ENCODE measurements around the gene ZFHX3.

DNA sequence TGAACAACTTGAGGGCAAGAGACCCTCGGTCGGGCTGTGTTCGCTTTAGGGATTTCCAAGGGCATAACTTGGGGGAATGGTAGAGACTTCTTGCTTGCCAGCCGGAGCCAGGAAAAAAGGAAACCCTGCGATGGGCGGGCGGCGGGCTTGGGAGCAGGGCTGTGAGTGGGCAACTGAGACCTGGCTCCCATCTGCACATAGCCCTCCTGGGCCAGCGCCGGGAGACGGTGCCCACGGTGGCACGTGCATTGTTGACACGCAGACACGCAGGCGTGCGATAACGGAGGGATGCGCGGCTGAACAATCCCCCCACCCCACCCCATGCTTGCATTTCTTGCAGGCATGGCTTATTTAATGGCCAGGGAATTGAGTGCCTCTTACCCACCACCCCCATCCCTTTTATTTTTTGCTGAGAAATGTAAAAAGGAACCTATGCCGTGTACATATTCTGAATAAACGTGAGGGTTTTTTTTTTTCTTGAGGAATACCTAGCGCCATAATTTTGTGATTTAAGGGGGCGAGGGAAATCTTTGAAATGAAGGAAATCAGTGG lies 17.1 kb upstream of the ZFHX3 start:
- TF ChIP-seq, protein P1, sequence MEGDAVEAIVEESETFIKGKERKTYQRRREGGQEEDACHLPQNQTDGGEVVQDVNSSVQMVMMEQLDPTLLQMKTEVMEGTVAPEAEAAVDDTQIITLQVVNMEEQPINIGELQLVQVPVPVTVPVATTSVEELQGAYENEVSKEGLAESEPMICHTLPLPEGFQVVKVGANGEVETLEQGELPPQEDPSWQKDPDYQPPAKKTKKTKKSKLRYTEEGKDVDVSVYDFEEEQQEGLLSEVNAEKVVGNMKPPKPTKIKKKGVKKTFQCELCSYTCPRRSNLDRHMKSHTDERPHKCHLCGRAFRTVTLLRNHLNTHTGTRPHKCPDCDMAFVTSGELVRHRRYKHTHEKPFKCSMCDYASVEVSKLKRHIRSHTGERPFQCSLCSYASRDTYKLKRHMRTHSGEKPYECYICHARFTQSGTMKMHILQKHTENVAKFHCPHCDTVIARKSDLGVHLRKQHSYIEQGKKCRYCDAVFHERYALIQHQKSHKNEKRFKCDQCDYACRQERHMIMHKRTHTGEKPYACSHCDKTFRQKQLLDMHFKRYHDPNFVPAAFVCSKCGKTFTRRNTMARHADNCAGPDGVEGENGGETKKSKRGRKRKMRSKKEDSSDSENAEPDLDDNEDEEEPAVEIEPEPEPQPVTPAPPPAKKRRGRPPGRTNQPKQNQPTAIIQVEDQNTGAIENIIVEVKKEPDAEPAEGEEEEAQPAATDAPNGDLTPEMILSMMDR (IDR thresholded peaks at IDR 0.05): no peak
- TF ChIP-seq POLR2A (IDR thresholded peaks at IDR 0.05): no peak

All from testis (tissue), 2 donors.